Suprapubic skin (tissue), 4 donors: ENCODE data around the gene LYL1.
A peak's percentile ranks its signal among the peaks of the same experiment; 100 is the strongest.

ENCODE experiments used
- CTCF ChIP-seq, 2 donors: fragments of 200-600 bp in 1 of 2; fragments of 450-650 bp in 1 of 2; sonication (generic) in 1 of 2; IDR thresholded peaks; one replicate each; pipeline ENCODE4 v1.5.1; 2016 to 2019; ENCODE audit warnings: antibody characterized with exemption in 2 of 2, mild to moderate bottlenecking in 1 of 2, moderate library complexity in 1 of 2
- EP300 ChIP-seq: sonication (generic); formaldehyde crosslinking; IDR thresholded peaks from one replicate; pipeline ENCODE4 v1.6.1; 2017; ENCODE audit warnings: antibody characterized with exemption
- POLR2A ChIP-seq, 2 donors: fragments of 450-650 bp; IDR thresholded peaks; one replicate each; pipeline ENCODE4 v1.6.1; 2017; ENCODE audit warnings: antibody characterized with exemption in 2 of 2, mild to moderate bottlenecking in 2 of 2, moderate library complexity in 2 of 2
- POLR2AphosphoS5 ChIP-seq, 3 donors: sonication (generic); formaldehyde crosslinking; IDR thresholded peaks; one replicate each; pipeline ENCODE4 v1.6.1; 2017; ENCODE audit warnings: antibody characterized with exemption in 3 of 3

GRCh38 chr19:13094106-13094504, 8.6 kb downstream of the LYL1 start:
- TF ChIP-seq CTCF (IDR thresholded peaks at IDR 0.05) (peak in 1 of 2 donors; percentile 1), POLR2A (IDR thresholded peaks at IDR 0.05) (no peak), EP300 (no peak), POLR2AphosphoS5 (IDR thresholded peaks at IDR 0.05) (no peak)
